CD14-positive monocyte (primary cell): ENCODE measurements around the gene JARID2. TPM values are rescaled to one million over a fixed set of nuclear protein-coding genes. Genes with fewer than 3 reads are reported as not detected.

Experiments used
- DNase-seq, 3 donors: peaks; one replicate each; pipeline ENCODE4 v3.0.0-alpha.2; 2011 to 2022
- H2AFZ ChIP-seq: 2 replicates; pipeline ENCODE4 v1.6.0; 2012; ENCODE audit warnings: mild to moderate bottlenecking, low read depth, low read length, inconsistent platforms; ENCODE audit not compliant: insufficient read depth, poor library complexity, severe bottlenecking
- H3K27ac ChIP-seq, 2 donors: 1 replicate in 1 of 2; 2 replicates in 1 of 2; pipeline ENCODE4 v1.5.1; 2012 to 2013; ENCODE audit warnings: low read length in 2 of 2, control low read depth in 1 of 2, inconsistent platforms in 1 of 2, low read depth in 1 of 2, mild to moderate bottlenecking in 1 of 2
- H3K27me3 ChIP-seq, 2 donors: one replicate each; pipeline versions ENCODE4 v1.6.0 to v1.6.1; 2011 to 2013; ENCODE audit warnings: low read length in 2 of 2; ENCODE audit not compliant: control insufficient read depth in 2 of 2, insufficient read depth in 2 of 2
- H3K36me3 ChIP-seq, 2 donors: replicated peaks in 1 of 2; 1 replicate in 1 of 2; 2 replicates in 1 of 2; pipeline versions ENCODE4 v1.5.1 to v1.6.1; 2012 to 2013; ENCODE audit warnings: low read length in 2 of 2, control low read depth in 1 of 2, inconsistent platforms in 1 of 2, mild to moderate bottlenecking in 1 of 2; ENCODE audit not compliant: insufficient read depth in 2 of 2, control insufficient read depth in 1 of 2
- H3K4me1 ChIP-seq, 2 donors: 1 replicate in 1 of 2; 2 replicates in 1 of 2; pipeline versions ENCODE4 v1.5.1 to v1.6.1; 2012 to 2013; ENCODE audit warnings: low read length in 2 of 2, control low read depth in 1 of 2, inconsistent platforms in 1 of 2, mild to moderate bottlenecking in 1 of 2, moderate library complexity in 1 of 2; ENCODE audit not compliant: insufficient read depth in 2 of 2, control insufficient read depth in 1 of 2
- H3K4me2 ChIP-seq: replicated peaks from 2 replicates; pipeline ENCODE3; 2012; ENCODE audit warnings: low read length, moderate library complexity, mild to moderate bottlenecking; ENCODE audit not compliant: poor library complexity, severe bottlenecking; ENCODE audit errors: extremely low read depth
- H3K4me3 ChIP-seq, 3 experiments: fragments of 200-600 bp in 1 of 3; sonication (generic) in 1 of 3; replicated peaks in 1 of 3; 1 replicate in 2 of 3; 2 replicates in 1 of 3; pipeline ENCODE4 v1.5.1; 2011 to 2013; ENCODE audit warnings: low read length in 3 of 3, mild to moderate bottlenecking in 3 of 3, control low read depth in 2 of 3, low read depth in 2 of 3, inconsistent platforms in 1 of 3, moderate library complexity in 1 of 3
- H3K79me2 ChIP-seq: 2 replicates; pipeline ENCODE4 v1.6.0; 2012; ENCODE audit warnings: mild to moderate bottlenecking, control low read depth, inconsistent platforms, low read length, moderate library complexity; ENCODE audit not compliant: insufficient read depth
- H3K9ac ChIP-seq: 2 replicates; pipeline ENCODE4 v1.6.0; 2017; ENCODE audit warnings: low read length, mild to moderate bottlenecking; ENCODE audit not compliant: insufficient read depth, poor library complexity, severe bottlenecking
- H3K9me3 ChIP-seq, 2 donors: replicated peaks in 1 of 2; 1 replicate in 1 of 2; 2 replicates in 1 of 2; pipeline versions ENCODE4 v1.5.1 to v1.6.1; 2012 to 2013; ENCODE audit warnings: low read length in 2 of 2, control low read depth in 1 of 2; ENCODE audit not compliant: control insufficient read depth in 1 of 2, insufficient read depth in 1 of 2
- H4K20me1 ChIP-seq: 2 replicates; pipeline ENCODE4 v1.6.0; 2012; ENCODE audit warnings: mild to moderate bottlenecking, low read length, control low read depth, moderate library complexity; ENCODE audit not compliant: insufficient read depth
- H3K27ac Mint-ChIP-seq, 7 donors: one replicate each; pipeline ENCODE4 v1.8.0; 2020; ENCODE audit warnings: mild to moderate bottlenecking in 7 of 7, mixed read lengths in 7 of 7, moderate library complexity in 6 of 7, inconsistent platforms in 2 of 7
- H3K27me3 Mint-ChIP-seq, 3 donors: one replicate each; pipeline ENCODE4 v1.8.0; 2021 to 2022; ENCODE audit warnings: low read depth in 3 of 3, mild to moderate bottlenecking in 3 of 3, mixed read lengths in 3 of 3, moderate library complexity in 3 of 3, inconsistent platforms in 1 of 3
- H3K36me3 Mint-ChIP-seq, 2 donors: one replicate each; pipeline ENCODE4 v1.8.0; 2020; ENCODE audit warnings: mixed read lengths in 2 of 2, inconsistent platforms in 1 of 2, mild to moderate bottlenecking in 1 of 2
- H3K4me1 Mint-ChIP-seq: one replicate; pipeline ENCODE4 v1.8.0; 2020; ENCODE audit warnings: mild to moderate bottlenecking, mixed read lengths
- H3K4me3 Mint-ChIP-seq, 2 donors: one replicate each; pipeline ENCODE4 v1.8.0; 2020; ENCODE audit warnings: mild to moderate bottlenecking in 2 of 2, mixed read lengths in 2 of 2, moderate library complexity in 1 of 2
- H3K9me3 Mint-ChIP-seq, 7 donors: one replicate each; pipeline ENCODE4 v1.8.0; 2020 to 2022; ENCODE audit warnings: mixed read lengths in 7 of 7, mild to moderate bottlenecking in 6 of 7, moderate library complexity in 6 of 7, inconsistent platforms in 2 of 7
- WGBS: methylation state at CpG from one replicate; pipeline ENCODE4 v1.1.5; 2013; ENCODE audit warnings: missing lambda C conversion rate; ENCODE audit not compliant: insufficient coverage; 5-methylcytosine and 5-hydroxymethylcytosine counted together
- intact Hi-C, 2 donors: fragments of 100-400 bp; cut with micrococcal nuclease; formaldehyde crosslinking; loops; one replicate each; pipeline versions ENCODE4 v1.15.0 to v1.15.1; 2023
- polyA plus RNA-seq, 3 donors: library from polyadenylated mRNA; depleted of rRNA in 1 of 3; unstranded in 2 of 3; stranded (reverse) in 1 of 3; fragments of 300-500 nt in 2 of 3; fragments of >200 nt in 1 of 3; fragmentation: Illumina TruSeq in 2 of 3; gene quantifications; 1 replicate in 2 of 3; 2 replicates in 1 of 3; pipeline ENCODE4 v1.2.3, GENCODE V29; 2012 to 2021
- TF ChIP-seq, protein P1 (sequence below): fragments of 200-600 bp; IDR thresholded peaks from one replicate; pipeline ENCODE4 v1.8.0; 2022; ENCODE audit warnings: antibody characterized with exemption, mild to moderate bottlenecking

Gene JARID2
- polyA plus RNA-seq, 3 donors = 6.8 to 17.5 (median 12.5) TPM

DNA sequence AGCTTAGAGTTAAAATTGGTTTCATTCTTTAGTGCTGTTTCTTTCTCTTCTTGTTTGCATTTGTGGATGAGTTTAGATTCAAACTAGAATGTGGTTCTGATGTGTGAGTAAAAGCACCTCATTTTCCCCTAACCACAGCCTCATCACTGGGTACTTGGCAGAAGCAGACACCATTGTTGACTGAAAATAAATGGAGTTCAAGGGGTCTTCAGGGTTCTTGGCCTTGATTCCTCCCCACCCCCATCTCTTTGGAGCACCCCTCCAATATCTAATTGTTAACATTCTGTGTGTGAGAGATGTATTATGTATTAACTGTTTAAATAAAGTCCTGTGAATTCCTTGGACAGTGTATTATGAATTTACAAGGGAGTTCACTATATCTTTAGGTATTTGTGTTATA lies 59.6 kb downstream of the JARID2 start:
- H3K4me1 Mint-ChIP-seq = peaks cover 85% of the 10 kb centered on the region
- intact Hi-C loops = loop anchor here in 1 of 2 donors (10.0 kb wide), 1 partner anchor 49 kb away; no protein-coding TSS in a partner anchor
- TF ChIP-seq, protein P1, sequence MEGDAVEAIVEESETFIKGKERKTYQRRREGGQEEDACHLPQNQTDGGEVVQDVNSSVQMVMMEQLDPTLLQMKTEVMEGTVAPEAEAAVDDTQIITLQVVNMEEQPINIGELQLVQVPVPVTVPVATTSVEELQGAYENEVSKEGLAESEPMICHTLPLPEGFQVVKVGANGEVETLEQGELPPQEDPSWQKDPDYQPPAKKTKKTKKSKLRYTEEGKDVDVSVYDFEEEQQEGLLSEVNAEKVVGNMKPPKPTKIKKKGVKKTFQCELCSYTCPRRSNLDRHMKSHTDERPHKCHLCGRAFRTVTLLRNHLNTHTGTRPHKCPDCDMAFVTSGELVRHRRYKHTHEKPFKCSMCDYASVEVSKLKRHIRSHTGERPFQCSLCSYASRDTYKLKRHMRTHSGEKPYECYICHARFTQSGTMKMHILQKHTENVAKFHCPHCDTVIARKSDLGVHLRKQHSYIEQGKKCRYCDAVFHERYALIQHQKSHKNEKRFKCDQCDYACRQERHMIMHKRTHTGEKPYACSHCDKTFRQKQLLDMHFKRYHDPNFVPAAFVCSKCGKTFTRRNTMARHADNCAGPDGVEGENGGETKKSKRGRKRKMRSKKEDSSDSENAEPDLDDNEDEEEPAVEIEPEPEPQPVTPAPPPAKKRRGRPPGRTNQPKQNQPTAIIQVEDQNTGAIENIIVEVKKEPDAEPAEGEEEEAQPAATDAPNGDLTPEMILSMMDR = no peak
- Histone ChIP-seq H4K20me1 (peaks cover 100% of the 10 kb centered on the region), H3K4me2 (peak overlapping the region; percentile 21), H3K79me2 (peaks cover 100% of the 10 kb centered on the region), H3K4me3 (no peak overlapping the region), H3K36me3 (peaks cover 3 to 5% of the 10 kb centered on the region in 2 donors), H3K4me1 (peaks cover 58 to 87% of the 10 kb centered on the region in 2 donors), H3K9me3 (no peaks in the 10 kb centered on the region), H3K27ac (peak overlapping the region in 1 of 2 donors; percentile 55), H3K27me3 (no peaks in the 10 kb centered on the region), H3K9ac (no peak overlapping the region), H2AFZ (no peak overlapping the region)
- peak overlapping the region in 3 of 7 donors; percentile 1 to 77 (median 54) for H3K27ac Mint-ChIP-seq
- no peak for DNase-seq
- peaks cover 24 to 39% of the 10 kb centered on the region in 2 donors for H3K36me3 Mint-ChIP-seq
- no peaks in the 10 kb centered on the region for H3K27me3 Mint-ChIP-seq
- peak overlapping the region in 1 of 2 donors; percentile 9 for H3K4me3 Mint-ChIP-seq
- H3K9me3 Mint-ChIP-seq = no peaks in the 10 kb centered on the region

DNA sequence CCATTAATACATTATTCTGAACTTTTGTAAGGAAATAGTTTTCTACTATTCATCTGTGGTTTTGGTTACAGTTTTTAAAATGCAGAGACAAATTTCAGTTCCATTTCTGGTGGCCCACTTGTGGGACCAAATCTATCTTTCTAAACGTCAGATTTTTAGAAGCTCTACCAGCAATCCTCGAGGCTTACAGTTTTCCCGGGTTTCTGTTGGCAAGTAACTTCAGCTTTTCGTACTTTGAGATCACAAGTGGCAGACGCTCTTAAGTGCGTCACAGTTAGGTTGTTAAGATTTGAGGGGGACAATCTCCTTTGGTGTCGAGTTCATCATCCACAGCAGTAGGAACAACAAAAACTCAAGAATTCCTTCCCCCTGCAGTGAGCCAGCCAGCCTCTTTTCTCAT lies 60.0 kb downstream of the JARID2 start:
- Mint-ChIP-seq H3K36me3 (peaks cover 27 to 42% of the 10 kb centered on the region in 2 donors), H3K9me3 (no peaks in the 10 kb centered on the region), H3K4me1 (peaks cover 85% of the 10 kb centered on the region), H3K4me3 (no peak overlapping the region), H3K27ac (peak overlapping the region in 6 of 7 donors; percentile 10 to 73 (median 60)), H3K27me3 (no peaks in the 10 kb centered on the region)
- peaks cover 100% of the 10 kb centered on the region for H3K79me2 ChIP-seq
- H3K4me2 ChIP-seq = peak overlapping the region; percentile 21
- peak overlapping the region in 1 of 2 donors; percentile 55 for H3K27ac ChIP-seq
- intact Hi-C loops = loop anchor here in 1 of 2 donors (10.0 kb wide), 1 partner anchor 49 kb away; no protein-coding TSS in a partner anchor
- H4K20me1 ChIP-seq = peaks cover 100% of the 10 kb centered on the region
- WGBS = 0% methylated on average over 1 of the region's 7 CpGs
- no peak for DNase-seq
- TF ChIP-seq, protein P1 = no peak
- no peaks in the 10 kb centered on the region for H3K9me3 ChIP-seq
- H3K4me3 ChIP-seq = no peak overlapping the region
- no peak overlapping the region for H3K9ac ChIP-seq
- peaks cover 55 to 83% of the 10 kb centered on the region in 2 donors for H3K4me1 ChIP-seq
- H3K36me3 ChIP-seq = peaks cover 3 to 5% of the 10 kb centered on the region in 2 donors
- no peaks in the 10 kb centered on the region for H3K27me3 ChIP-seq
- H2AFZ ChIP-seq = no peak overlapping the region
